Melanocyte of skin (primary cell): ENCODE data around the gene KAT8. TPM values are rescaled to one million over a fixed set of nuclear protein-coding genes. Genes with fewer than 3 reads are reported as not detected.

Source experiments
- small RNA-seq, 2 donors: library from RNA; depleted of rRNA; stranded (forward); fragments of <200 nt; gene quantifications; one replicate each; pipeline ENCODE3, GENCODE V24; 2012
- total RNA-seq, 2 donors: library from RNA; depleted of rRNA; stranded (reverse); fragments of >200 nt; gene quantifications; 2 replicates each; pipeline ENCODE4 v1.2.3, GENCODE V29; 2012

Gene KAT8
- 10 to 100 TPM; 25.8 to 31.6 TPM for total RNA-seq

DNA sequence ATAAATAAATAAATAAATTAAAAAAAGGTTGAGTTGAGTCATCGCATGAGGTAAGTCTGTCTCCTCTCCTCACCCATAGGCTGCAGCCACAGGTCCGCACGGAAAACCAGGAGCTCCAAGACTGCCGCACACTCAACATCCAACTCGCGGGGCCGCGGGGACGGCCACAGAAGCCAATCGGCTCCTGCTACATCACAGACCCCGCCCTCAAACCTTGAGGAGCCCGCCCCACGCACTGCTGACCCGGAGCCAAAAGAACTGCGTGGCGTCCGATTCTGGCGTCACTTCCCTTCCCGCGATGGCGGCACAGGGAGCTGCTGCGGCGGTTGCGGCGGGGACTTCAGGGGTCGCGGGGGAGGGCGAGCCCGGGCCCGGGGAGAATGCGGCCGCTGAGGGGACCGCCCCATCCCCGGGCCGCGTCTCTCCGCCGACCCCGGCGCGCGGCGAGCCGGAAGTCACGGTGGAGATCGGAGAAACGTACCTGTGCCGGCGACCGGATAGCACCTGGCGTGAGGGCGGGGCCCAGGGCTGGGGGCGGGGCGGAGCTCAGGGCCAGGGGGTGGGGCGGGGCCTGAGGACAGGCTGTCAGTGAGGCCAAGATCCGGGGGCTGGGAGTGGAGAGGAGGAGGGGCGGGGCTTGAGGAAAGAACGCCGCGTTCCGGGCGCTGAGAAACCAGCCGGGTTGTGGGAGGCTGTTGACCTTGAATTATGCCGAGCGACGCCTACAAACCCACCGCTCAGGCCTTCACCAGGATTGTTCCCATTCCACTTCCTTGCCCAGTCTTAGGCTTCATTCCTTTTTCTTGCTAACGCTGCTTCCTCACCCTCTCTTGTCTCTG lies at the start of gene KAT8:
Gene KAT8, plus strand, starts transcription at position 281 of the 839 bp plus-strand sequence. Its CDS starts 18 bp downstream, at position 299.

GRCh38 chr16:31073970-31074813 lies 43.3 kb upstream of the KAT8 start, which contains the start of the genes ZNF646 and ZNF668:
ZNF646 (plus strand) TSS chr16:31074422; CDS start chr16:31076325, 1,903 bp downstream.
ZNF668 (minus strand) TSS chr16:31074240; CDS start chr16:31064459, 9,781 bp downstream.

DNA sequence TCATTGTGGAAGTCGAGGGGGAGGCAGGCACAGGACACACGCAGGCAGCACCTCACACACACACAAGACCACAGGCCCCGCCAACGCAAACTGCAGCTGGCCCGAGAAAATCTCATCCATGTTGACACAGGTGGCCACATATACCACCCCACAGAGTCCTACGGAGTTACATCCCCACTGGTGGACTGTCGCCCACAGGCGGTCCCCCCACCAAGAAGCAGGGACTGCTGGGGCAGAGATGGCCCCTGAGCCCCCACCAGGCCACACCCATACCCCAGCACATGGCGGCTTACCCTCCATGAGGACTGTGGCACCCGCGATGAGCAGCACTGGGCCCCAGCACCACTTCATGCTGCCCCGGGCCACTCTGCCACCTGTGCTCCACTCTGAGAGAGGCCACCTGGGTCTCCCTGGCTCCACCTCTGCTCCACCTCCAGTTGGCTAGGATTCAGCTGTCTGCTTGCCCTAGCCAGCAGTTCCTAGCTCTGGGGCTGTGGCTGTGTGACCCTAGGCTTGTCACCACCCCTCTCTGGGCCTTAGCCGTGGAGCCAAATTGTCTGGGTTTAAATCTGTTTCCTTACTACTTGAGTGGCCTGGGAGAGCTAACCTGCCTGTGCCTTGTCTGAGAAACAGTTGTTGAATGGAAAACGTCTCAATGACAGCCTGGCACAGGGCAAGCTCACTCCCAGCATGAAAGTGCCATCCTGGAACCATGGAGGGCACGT lies 28.8 kb upstream of the KAT8 start, which contains the start of gene PRSS53:
Gene PRSS53, minus strand, starts transcription at position 485 of the 725 bp plus-strand sequence. Its CDS starts 134 bp downstream, at position 351.

GRCh38 chr16:31094424-31095120 lies 22.9 kb upstream of the KAT8 start, which contains the start of gene VKORC1:
VKORC1 (minus strand) TSS chr16:31094797; CDS start chr16:31094729, 68 bp downstream.

GRCh38 chr16:31108035-31108793 lies 9.2 kb upstream of the KAT8 start, which contains the start of gene BCKDK:
BCKDK (plus strand) TSS chr16:31108386; CDS start chr16:31109224, 838 bp downstream.

GRCh38 chr16:31135535-31136286 lies 18.2 kb downstream of the KAT8 start, which contains the start of gene PRSS8:
PRSS8 (minus strand) TSS chr16:31135727; CDS start chr16:31135498, 229 bp downstream.

DNA sequence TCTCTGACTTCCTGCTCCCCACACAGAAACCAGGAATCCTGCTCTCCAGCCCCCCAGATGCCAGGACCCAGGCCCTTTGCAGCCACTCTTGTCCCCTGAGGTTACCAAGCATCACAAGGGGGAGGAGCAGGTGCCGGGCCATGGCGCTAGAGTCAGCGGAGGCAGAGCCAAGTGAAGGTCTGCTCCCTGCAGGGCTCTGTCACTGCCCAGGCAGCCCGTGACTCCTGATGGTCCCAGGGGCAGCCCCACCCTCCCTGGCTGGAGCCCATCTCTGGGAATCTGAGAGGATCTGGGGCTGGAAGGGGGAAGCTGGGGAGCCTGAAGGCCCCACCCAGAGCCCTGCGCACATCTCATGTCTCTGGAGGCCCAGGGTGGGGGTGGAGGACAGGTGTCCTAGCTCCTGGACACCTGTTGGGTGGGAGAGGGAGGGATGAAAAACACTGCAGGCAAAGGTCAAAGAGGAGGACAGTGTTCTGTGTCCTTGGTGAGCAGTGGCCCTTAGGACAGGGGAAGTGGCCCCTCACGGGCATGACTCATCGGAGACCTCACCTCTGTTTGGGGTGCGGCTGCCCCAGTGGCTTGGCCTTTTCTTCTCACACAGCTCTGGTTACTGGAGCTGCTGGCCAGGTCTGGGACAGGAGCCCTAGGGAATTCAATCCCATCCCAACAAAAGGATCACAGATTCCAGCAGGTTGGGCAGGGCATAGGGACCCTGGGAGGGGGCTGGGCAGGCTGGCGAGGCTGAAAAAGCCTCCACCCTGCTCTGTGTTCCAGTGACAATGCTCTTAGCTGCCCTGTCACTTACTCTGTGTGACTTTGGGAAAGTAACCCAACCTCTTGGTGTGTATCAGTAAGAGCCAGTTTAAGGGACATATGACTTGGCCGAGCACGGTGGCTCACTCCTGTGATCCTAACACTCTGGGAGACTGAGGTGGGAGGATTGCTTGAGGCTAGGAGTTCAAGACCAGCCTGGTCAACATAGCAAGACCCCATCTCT lies 32.7 kb downstream of the KAT8 start, which contains the start of gene PRSS36:
Gene PRSS36, minus strand, starts transcription at position 173 of the 997 bp plus-strand sequence. Its CDS starts 31 bp downstream, at position 142.

GRCh38 chr16:31179747-31180459 lies 62.4 kb downstream of the KAT8 start, which contains the start of gene FUS:
FUS (plus strand) TSS chr16:31180139; CDS start chr16:31180215, 76 bp downstream.

Small RNA genes within 50 kb of the gene (small RNA-seq; reads per million reads assigned to genes)
- gene AC009088.4 (0 reads per million in 2 donors), gene NDUFA3P6 (0 reads per million in 2 donors)

Other genes starting within 250 kb of the KAT8 start
- 10 to 100 TPM; 12.7 to 25.3 TPM for gene BCL7C, start 223.6 kb upstream of the KAT8 start, total RNA-seq
- gene CTF1, start 221.1 kb upstream of the KAT8 start, total RNA-seq, result under 1 TPM; 0.34 to 0.67 TPM
- gene FBXL19, start 194.1 kb upstream of the KAT8 start, total RNA-seq, result 10 to 100 TPM; 13.4 to 15.0 TPM
- 10 to 100 TPM; 29.3 to 35.4 TPM for gene ORAI3, start 168.6 kb upstream of the KAT8 start, total RNA-seq
- 1 to 10 TPM; 3.8 to 9.7 TPM for gene SETD1A, start 159.9 kb upstream of the KAT8 start, total RNA-seq
- 10 to 100 TPM; 13.0 to 20.3 TPM for gene HSD3B7, start 132.5 kb upstream of the KAT8 start, total RNA-seq
- 1 to 10 TPM in 1 of 2 donors, under 1 TPM in 1; 0.67 to 3.1 TPM for gene STX1B, start 107.0 kb upstream of the KAT8 start, total RNA-seq
- gene STX4, start 84.1 kb upstream of the KAT8 start, total RNA-seq, result 10 to 100 TPM; 13.0 to 17.2 TPM
- 10 to 100 TPM in 1 of 2 donors, 1 to 10 TPM in 1; 8.6 to 14.0 TPM for gene ZNF668, start 43.4 kb upstream of the KAT8 start, total RNA-seq
- gene ZNF646, start 43.2 kb upstream of the KAT8 start, total RNA-seq, result 10 to 100 TPM; 14.1 to 17.6 TPM
- 1 to 10 TPM in 1 of 2 donors, under 1 TPM in 1; 0.67 to 1.0 TPM for gene PRSS53, start 28.7 kb upstream of the KAT8 start, total RNA-seq
- 10 to 100 TPM; 78.9 to 87.1 TPM for gene VKORC1, start 22.9 kb upstream of the KAT8 start, total RNA-seq
- gene BCKDK, start 9.3 kb upstream of the KAT8 start, total RNA-seq, result 10 to 100 TPM; 42.6 to 43.7 TPM
- gene PRSS8, start 18.1 kb downstream of the KAT8 start, total RNA-seq, result under 1 TPM in 1 of 2 donors, not detected in 1; under 0.01 TPM
- under 1 TPM; 0.33 to 0.69 TPM for gene PRSS36, start 32.4 kb downstream of the KAT8 start, total RNA-seq
- 10 to 100 TPM; 45.4 to 51.0 TPM for gene FUS, start 62.5 kb downstream of the KAT8 start, total RNA-seq
- 100 to 1,000 TPM; 195 to 298 TPM for gene PYCARD, start 85.1 kb downstream of the KAT8 start, total RNA-seq
- under 1 TPM; under 0.01 TPM for gene TRIM72, start 96.5 kb downstream of the KAT8 start, total RNA-seq
- gene PYDC1, start 99.5 kb downstream of the KAT8 start, total RNA-seq, result not detected
- gene ITGAM, start 142.3 kb downstream of the KAT8 start, total RNA-seq, result 1 to 10 TPM in 1 of 2 donors, under 1 TPM in 1; under 0.01 to 1.0 TPM
- gene ITGAX, start 237.5 kb downstream of the KAT8 start, total RNA-seq, result 1 to 10 TPM in 1 of 2 donors, under 1 TPM in 1; 1.00 to 4.1 TPM